GM19238 (cell line): ENCODE data around the gene RGS7.

Experiments used
- DNase-seq: peaks from one replicate; pipeline ENCODE4 v3.0.0; 2011; ENCODE audit warnings: low spot score; ENCODE audit not compliant: insufficient read length

The RGS7 gene

DNA sequence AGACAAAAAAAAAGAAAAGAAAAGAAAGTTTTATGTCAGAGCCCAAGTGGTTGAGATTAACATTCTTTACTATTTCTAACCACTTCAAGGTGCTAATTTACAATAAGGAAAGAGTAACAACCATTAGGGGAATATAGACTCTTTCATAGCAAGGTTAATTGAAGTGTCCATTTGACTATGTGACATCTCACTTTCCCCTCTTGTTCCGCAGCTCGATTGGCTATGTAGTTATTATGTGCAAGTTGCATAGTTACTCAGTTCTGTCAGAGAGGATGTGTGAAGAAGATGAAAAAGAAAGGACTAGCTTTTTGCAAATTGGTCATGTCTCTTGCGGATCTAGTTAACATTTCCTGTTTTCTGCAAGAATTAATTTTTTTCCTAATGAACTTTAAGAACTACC is 273.7 kb downstream of the RGS7 start:
- DNase-seq: no peak

DNA sequence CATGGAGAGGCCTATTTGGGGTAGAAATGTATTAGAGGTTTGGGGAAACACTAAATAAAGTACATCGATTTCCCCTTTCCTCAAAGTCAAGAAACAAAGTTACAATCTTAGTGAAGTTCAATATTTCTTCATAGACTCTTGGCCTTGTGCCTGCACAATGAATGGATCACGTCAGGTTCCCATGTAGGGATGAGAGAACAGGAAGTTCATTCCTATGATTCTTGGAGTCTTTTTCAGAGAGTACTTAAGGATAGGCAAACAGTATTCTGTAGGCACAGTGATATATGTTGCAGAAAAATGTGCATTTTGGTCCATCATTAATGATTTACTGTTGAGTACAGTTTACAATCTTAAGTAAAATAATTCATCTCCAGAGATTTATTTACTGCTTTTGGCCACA is 275.5 kb downstream of the RGS7 start:
- no peak for DNase-seq

DNA sequence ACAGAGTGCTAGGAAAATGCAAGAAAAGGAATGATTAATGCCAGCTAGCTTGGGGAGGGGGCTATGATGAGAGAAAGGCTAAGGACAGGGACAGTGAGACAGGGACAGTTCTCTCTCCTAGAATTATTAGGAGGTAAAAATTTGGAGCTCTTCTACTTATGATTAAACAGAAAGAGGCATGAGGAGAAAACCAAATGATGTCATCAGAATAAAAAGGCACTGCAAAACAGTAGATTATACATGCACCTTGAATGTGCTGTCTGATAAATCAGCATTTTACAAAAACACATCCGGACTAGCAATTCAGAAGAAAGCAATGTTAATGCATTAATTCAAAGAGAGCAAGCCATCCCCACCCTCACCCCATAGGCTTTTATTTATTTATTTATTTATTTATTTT is 277.5 kb downstream of the RGS7 start:
- DNase-seq: no peak

DNA sequence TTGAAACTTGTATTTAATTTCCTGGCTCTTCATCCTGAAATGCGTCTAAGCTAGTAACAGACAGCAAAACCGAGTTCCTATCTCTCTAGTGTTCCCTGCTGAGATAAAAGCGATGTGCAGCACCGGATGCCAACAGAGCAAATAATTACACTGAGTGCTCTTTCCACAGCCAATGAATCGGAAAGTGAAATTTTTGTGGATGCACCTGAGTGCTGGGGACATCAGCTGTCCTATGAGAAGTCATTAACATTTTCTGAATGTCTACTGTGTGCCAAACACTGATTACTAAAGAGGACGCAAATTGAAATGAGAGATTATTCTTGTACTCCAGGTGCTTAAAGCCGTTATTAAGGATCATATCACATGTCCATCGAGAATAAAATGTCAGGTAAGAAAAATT is 278.0 kb downstream of the RGS7 start:
- no peak for DNase-seq

DNA sequence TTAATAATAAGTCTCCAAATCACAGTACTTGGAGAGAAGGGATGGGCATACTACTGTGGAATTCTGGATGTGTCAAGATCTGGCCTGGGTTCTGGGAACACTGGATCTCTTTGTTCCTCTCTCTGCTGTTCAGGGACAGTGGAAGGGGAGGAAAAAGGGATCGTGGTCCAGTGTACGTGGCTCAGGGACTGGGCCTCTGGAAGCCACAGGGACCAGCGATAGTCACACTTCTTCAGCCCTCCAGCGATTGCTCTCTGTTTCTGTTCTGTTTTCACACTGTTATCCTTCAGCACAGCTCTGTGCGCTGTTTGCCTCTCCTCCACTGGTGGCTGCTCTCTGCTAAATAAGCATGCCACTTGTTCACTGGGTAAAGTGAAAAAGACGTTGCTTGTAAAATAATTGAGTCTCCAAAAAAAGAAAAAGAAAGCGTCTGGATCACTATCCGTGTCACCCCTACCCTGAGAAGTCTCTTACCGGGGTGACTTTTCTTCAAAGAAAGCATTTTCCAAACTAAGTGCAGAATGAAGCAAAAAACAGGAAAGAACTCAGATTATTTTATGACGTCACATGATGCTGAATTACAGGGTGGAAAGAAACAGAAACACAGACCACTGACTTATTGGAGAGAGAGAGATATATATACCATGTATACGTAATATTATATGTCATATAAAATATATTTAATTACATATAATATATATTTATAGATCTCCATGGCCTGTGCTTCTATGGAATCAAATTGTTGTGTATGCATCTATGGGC is 279.4 kb downstream of the RGS7 start:
- DNase-seq: no peak

GRCh38 chr1:241074507-241074906 is 282.5 kb downstream of the RGS7 start:
- no peak for DNase-seq

GRCh38 chr1:241068359-241068758 is 288.6 kb downstream of the RGS7 start:
- no peak for DNase-seq

DNA sequence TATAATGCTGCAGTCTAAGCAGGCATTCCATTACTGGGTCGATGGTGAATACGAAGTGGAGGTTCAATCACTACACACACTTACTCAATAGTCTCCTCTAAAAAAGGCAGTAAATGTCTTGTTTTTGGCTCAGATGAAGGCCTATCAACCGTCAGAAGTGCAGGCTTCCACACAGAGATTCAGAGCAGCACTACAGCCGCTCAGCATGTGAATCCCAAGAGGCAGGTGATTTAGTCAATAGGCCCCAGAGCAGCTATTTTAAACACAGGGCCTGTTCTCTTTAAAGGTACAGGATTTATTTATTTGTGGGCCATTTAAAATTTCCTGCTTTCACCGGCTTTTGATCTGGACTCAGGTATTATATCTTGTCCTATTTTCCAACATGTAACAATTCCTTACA is 293.7 kb downstream of the RGS7 start:
- no peak for DNase-seq

DNA sequence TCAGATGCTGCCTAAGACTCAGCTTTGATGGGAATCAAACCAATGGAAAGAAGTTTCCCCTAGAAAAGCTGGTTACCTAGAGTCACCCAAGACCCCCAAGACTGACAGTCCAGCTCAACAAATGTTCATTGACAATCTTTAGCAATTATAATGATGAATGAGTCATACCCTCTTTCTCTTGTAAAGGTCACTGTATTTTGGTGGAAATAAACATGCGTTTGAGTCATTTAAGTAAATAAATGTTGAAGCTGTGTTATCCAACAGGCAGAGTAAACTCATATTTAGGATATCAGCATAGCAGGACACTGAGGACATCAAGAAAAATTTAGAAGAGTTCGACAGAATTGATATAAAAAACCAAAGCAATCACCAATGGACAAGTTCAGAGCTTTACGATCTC is 295.9 kb downstream of the RGS7 start:
- DNase-seq: no peak

DNA sequence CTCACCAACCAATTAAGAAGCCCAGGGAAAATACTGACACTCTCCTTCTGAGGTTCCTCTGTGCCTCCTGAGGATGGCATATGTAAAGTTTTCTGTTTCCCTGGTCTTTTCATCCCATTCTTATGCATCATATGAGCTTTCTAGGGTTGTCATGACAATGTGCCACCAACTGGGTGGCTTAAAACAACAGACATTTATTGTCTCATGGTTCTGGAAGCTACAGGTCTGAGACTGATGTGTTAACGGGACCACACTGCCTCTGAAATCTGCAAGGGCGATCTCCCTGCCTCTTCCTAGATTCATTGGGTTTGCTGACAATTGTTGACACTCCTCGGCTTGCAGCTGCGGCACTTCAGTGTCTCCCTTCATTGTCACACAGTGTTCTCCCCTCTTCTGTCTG is 308.4 kb downstream of the RGS7 start:
- no peak for DNase-seq

DNA sequence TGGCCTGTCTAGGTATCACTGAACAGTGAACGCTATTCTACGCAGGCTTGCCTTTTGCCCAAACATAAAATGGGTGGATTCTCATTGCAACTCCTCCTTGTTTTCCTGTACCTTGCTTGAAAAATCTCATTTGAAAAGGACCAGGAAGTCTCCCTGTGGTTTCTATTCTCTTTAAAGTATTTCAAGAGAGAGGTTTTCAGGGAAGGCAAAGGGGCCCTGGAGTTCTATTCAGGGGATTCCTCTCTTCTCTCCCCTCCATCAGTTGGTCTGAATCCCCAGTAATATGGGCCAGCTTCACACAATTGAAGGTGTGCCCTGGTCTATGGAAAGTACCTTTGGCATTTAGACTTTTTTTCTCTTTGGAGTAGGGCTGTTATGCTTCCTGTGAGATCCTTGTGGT is 311.3 kb downstream of the RGS7 start:
- DNase-seq: no peak

GRCh38 chr1:241034203-241034936 is 322.6 kb downstream of the RGS7 start:
- no peak for DNase-seq

GRCh38 chr1:241024834-241025233 is 332.2 kb downstream of the RGS7 start:
- no peak for DNase-seq

GRCh38 chr1:241022366-241022765 is 334.6 kb downstream of the RGS7 start:
- DNase-seq: no peak

GRCh38 chr1:241020851-241021697 is 335.9 kb downstream of the RGS7 start:
- DNase-seq: no peak

DNA sequence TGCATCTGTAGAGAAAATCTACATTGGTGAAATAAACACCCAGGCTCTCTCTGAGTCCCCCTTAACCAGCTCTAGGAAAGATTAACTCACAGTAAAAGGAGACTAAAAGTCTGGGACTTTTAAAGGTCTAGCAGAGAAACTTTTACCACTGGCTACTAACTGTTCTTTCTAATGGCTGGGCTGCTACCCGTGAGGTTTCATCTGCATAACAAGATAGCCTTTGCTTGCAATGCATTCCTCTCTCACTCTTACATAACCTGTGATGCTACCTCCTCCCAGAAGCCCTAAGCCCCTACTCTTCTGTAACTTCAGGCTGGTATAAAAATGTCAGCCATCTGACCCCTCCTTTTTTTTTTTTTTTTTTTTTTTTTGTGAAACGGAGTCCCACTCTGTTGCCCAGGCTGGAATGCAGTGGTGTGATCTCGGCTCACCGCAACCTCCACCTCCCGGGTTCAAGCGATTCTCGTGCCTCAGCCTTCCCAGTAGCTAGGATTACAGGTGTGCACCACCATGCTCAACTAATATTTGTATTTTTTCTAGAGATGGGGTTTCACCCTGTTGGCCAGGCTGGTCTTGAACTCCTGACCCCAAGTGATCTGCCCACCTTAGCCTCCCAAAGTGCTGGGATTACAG is 344.2 kb downstream of the RGS7 start:
- no peak for DNase-seq

- no peak for DNase-seq
These were observed 349.3 kb downstream of the RGS7 start for GRCh38 chr1:241007668-241008067.

GRCh38 chr1:240999826-241000225 is 357.2 kb downstream of the RGS7 start:
- no peak for DNase-seq

DNA sequence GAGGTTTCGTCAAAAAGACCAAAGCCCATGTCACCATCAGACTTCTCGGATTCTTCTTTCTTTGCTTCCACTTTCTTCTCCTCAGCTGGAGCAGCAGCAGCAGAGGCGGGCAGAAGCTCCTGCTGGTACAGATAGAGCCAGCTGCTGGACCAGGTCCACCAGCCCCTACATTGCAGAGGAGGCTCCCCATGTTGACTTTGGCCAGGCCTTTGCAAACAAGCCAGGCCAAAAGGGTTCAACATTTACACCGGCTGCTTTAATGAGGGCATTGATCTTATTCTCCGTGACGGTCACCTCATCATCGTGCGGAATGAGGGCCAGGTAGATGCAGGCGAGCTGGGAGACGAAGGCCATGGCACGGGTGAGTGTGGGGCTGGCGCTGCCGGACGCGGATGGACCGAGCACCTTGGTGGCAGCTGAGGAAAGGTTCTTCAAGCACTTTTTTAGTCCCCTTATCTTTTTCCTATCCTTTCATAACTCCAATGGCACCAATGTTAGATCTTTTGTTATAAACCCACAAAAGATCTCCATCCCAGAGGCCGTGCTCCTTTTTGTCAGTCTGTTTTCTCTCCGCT is 358.5 kb downstream of the RGS7 start:
- no peak for DNase-seq

GRCh38 chr1:240998024-240998423 is 359.0 kb downstream of the RGS7 start:
- DNase-seq: no peak

GRCh38 chr1:240993004-240993403 is 364.0 kb downstream of the RGS7 start:
- DNase-seq: no peak
